GM18505 (cell line): ENCODE results near the gene PCDHB5.
"Not testable (repeated sequence)": the region's sequence is repeated elsewhere in the genome, so short reads cannot be mapped to it uniquely, and the experiment has no call there.

Experiments used
- ATAC-seq: cut with Tn5 transposase; IDR thresholded peaks from one replicate; pipeline ENCODE4 v1.9.1; 2021; ENCODE audit not compliant: unreplicated experiment
- POLR2A ChIP-seq: IDR thresholded peaks from 4 replicates; pipeline ENCODE4 v1.6.1; 2011; ENCODE audit warnings: borderline replicate concordance; ENCODE audit not compliant: insufficient read depth, insufficient read length; ENCODE audit errors: extremely low read depth

PCDHB5 gene

DNA sequence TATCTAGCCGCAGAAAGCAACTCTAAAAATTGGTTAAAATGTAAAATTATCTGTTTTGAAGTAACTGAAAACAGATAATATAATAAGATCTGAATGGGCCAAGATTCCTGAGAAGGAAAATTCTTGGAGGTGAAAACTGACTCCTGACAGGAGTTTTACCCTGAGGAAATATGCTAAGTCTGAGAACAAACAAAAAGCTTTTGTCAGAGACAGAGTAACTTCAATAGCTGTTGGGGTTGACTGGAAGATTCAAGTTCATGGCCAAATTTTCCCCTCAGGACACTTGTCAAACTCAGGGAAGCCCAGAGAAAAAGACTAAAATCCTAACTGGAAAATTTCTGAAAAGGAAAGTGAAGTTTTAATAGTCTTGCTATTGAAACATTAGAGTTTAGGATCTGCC is 7.7 kb upstream of the PCDHB5 start:
- no peak for TF ChIP-seq POLR2A
- no peak for ATAC-seq

DNA sequence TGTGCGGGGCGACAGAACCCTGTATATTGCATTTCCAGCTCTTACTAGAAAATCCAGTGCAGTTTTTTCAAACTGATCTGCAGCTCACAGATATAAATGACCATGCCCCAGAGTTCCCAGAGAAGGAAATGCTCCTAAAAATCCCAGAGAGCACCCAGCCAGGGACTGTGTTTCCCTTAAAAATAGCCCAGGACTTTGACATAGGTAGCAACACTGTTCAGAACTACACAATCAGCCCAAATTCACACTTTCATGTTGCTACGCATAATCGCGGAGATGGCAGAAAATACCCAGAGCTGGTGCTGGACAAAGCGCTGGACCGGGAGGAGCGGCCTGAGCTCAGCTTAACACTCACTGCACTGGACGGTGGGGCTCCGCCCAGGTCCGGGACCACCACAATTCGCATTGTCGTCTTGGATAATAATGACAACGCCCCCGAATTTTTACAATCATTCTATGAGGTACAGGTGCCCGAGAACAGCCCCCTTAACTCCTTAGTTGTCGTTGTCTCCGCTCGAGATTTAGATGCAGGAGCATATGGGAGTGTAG is 786 bp downstream of the PCDHB5 start:
- ATAC-seq, result no peak
- no peak for TF ChIP-seq POLR2A

GRCh38 chr5:141137346-141137745 is 2.3 kb downstream of the PCDHB5 start:
- not testable (repeated sequence) for ATAC-seq

- no peak for ATAC-seq
- TF ChIP-seq POLR2A, result no peak
These were observed 14.8 kb downstream of the PCDHB5 start, which contains the start of gene PCDHB6 for GRCh38 chr5:141149812-141150211. TSS of gene PCDHB6 (plus strand) at chr5:141150057. CDS start at chr5:141150258, 201 bp downstream.

- TF ChIP-seq POLR2A, result no peak
- ATAC-seq, result no peak
These were observed 15.4 kb downstream of the PCDHB5 start for GRCh38 chr5:141150224-141150992.

DNA sequence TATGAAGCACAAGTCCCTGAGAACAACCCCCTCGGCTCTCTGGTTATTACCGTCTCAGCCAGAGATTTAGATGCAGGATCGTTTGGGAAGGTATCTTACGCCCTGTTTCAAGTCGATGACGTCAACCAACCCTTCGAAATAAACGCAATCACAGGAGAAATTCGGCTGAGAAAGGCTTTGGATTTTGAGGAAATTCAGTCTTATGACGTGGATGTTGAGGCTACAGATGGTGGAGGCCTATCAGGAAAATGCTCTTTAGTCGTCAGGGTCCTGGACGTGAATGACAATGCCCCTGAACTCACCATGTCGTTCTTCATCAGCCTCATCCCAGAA is 16.0 kb downstream of the PCDHB5 start:
- TF ChIP-seq POLR2A, result no peak
- no peak for ATAC-seq

DNA sequence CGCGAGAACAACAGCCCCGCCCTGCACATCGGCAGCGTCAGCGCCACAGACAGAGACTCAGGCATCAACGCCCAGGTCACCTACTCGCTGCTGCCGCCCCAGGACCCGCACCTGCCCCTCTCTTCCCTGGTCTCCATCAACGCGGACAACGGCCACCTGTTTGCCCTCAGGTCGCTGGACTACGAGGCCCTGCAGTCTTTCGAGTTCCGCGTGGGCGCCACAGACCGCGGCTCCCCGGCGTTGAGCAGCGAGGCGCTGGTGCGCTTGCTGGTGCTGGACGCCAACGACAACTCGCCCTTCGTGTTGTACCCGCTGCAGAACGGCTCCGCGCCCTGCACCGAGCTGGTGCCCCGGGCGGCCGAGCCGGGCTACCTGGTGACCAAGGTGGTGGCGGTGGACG is 16.6 kb downstream of the PCDHB5 start:
- not testable (repeated sequence) for ATAC-seq

DNA sequence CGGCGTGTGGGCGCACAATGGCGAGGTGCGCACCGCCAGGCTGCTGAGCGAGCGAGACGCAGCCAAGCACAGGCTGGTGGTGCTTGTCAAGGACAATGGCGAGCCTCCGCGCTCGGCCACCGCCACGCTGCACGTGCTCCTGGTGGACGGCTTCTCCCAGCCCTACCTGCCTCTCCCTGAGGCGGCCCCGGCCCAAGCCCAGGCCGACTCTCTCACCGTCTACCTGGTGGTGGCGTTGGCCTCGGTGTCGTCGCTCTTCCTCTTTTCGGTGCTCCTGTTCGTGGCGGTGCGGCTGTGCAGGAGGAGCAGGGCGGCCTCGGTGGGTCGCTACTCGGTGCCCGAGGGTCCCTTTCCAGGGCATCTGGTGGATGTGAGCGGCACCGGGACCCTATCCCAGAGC is 17.1 kb downstream of the PCDHB5 start:
- not testable (repeated sequence) for ATAC-seq

GRCh38 chr5:141155540-141156374 is 20.8 kb downstream of the PCDHB5 start:
- no peak for TF ChIP-seq POLR2A
- no peak for ATAC-seq

- not testable (repeated sequence) for ATAC-seq
These were observed 22.4 kb downstream of the PCDHB5 start for GRCh38 chr5:141157356-141157755.

GRCh38 chr5:141157901-141158300 is 22.9 kb downstream of the PCDHB5 start:
- ATAC-seq, result not testable (repeated sequence)

DNA sequence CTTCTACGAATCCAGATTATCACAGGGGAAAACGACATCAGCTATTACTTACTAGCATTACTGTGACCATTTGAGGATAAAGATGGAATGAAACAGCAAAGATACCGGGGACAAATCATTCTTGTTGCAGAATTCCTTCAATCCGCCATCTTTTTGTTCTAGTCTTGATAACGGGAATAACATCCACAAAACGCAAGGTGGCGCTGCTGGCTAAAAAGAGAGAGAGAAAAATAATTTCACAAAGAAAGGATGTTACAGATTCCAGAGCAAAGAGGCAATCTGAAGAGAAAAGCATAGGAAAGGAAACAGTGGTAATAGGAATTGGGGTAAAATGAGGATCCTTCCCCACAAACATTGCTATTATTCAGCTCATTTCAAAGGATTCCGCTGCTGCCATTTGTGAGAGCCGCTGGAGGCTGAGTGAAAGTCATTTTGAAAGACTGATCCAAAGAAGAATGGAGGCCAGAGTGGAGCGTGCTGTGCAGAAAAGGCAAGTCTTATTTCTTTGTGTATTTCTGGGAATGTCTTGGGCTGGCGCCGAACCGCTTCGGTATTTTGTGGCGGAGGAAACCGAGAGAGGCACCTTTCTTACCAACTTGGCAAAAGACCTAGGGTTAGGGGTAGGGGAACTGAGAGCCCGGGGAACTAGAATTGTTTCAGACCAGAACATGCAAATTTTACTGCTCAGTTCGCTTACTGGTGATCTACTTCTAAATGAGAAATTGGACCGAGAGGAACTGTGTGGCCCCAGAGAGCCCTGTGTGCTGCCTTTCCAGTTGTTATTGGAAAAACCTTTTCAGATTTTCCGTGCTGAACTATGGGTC is 37.6 kb downstream of the PCDHB5 start, which contains the start of gene PCDHB7:
TSS of gene PCDHB7 (plus strand) at position 264 of the 824 bp plus-strand sequence. CDS start at position 456, 192 bp downstream.
- ATAC-seq, result no peak
- TF ChIP-seq POLR2A, result no peak

GRCh38 chr5:141174291-141175104 is 39.5 kb downstream of the PCDHB5 start:
- not testable (repeated sequence) for ATAC-seq
